Breast epithelium (tissue), 4 donors: ENCODE measurements around the gene IP6K3. TPM values are rescaled to one million over a fixed set of nuclear protein-coding genes. Genes with fewer than 3 reads are reported as not detected.
A peak's percentile ranks its signal among the peaks of the same experiment; 100 is the strongest.

Experiments used
- DNase-seq, 2 donors: peaks; one replicate each; pipeline ENCODE4 v3.0.0-alpha.2; 2019; ENCODE audit warnings: low spot score in 2 of 2
- H3K27ac ChIP-seq, 2 donors: fragments of 200-600 bp; sonication (generic) in 1 of 2; one replicate each; pipeline ENCODE4 v1.5.1; 2016 to 2019; ENCODE audit warnings: mild to moderate bottlenecking in 1 of 2
- H3K27me3 ChIP-seq, 2 donors: fragments of 200-600 bp; sonication (generic) in 1 of 2; one replicate each; pipeline versions ENCODE4 v1.5.1 to v1.6.0; 2017 to 2019; ENCODE audit warnings: control low read depth in 1 of 2, mild to moderate bottlenecking in 1 of 2
- H3K36me3 ChIP-seq: fragments of 200-600 bp; one replicate; pipeline ENCODE4 v1.5.1; 2019
- H3K4me1 ChIP-seq, 2 donors: fragments of 200-600 bp; sonication (generic); one replicate each; pipeline ENCODE4 v1.5.1; 2016 to 2019; ENCODE audit warnings: control low read depth in 1 of 2
- H3K4me3 ChIP-seq, 3 donors: fragments of 200-600 bp; sonication (generic); 1 replicate in 2 of 3; 2 replicates in 1 of 3; pipeline ENCODE4 v1.5.1; 2016 to 2019; ENCODE audit warnings: mild to moderate bottlenecking in 3 of 3, moderate library complexity in 2 of 3
- H3K9me3 ChIP-seq, 2 donors: fragments of 200-600 bp; sonication (generic) in 1 of 2; one replicate each; pipeline ENCODE4 v1.5.1; 2016 to 2019; ENCODE audit warnings: control low read depth in 1 of 2
- CTCF ChIP-seq, 3 donors: fragments of 450-650 bp; IDR thresholded peaks; one replicate each; pipeline ENCODE4 v1.5.1; 2016 to 2017; ENCODE audit warnings: antibody characterized with exemption in 3 of 3, mild to moderate bottlenecking in 3 of 3, moderate library complexity in 3 of 3
- POLR2A ChIP-seq: fragments of 450-650 bp; IDR thresholded peaks from one replicate; pipeline ENCODE4 v1.6.1; 2016; ENCODE audit warnings: antibody characterized with exemption, mild to moderate bottlenecking, moderate library complexity
- POLR2AphosphoS5 ChIP-seq, 3 donors: sonication (generic); formaldehyde crosslinking; IDR thresholded peaks; one replicate each; pipeline ENCODE4 v1.6.1; 2017; ENCODE audit warnings: antibody characterized with exemption in 3 of 3
- intact Hi-C: fragments of 100-400 bp; cut with DNase I; formaldehyde crosslinking; loops from one replicate; pipeline ENCODE4 v1.15.1; 2023; ENCODE audit warnings: low total_unique reads
- total RNA-seq, 3 donors: library from RNA; depleted of rRNA; stranded (reverse); fragments of >200 nt; gene quantifications; one replicate each; pipeline ENCODE4 v1.1.0, GENCODE V29; 2016

Gene IP6K3
- total RNA-seq, 3 donors from 2014 or later = 0.15 to 4.2 (median 0.66) TPM

- peak; percentile 70 to 76 for DNase-seq
- peak in 1 of 3 donors; percentile 77 for TF ChIP-seq POLR2AphosphoS5 (IDR thresholded peaks at IDR 0.05)
- TF ChIP-seq CTCF (IDR thresholded peaks at IDR 0.05) = no peak
- Histone ChIP-seq H3K4me1 (peaks cover 0 to 26% of the 10 kb centered on the region in 2 donors), H3K27me3 (no peaks in the 10 kb centered on the region), H3K27ac (peak overlapping the region; percentile 80 to 84), H3K36me3 (no peaks in the 10 kb centered on the region), H3K9me3 (no peaks in the 10 kb centered on the region), H3K4me3 (no peak overlapping the region)
- intact Hi-C loops = loop anchor here (5.0 kb wide), 1 partner anchor 485 kb away; no protein-coding TSS in a partner anchor
These were observed 14.9 kb downstream of the IP6K3 start for GRCh38 chr6:33731751-33732282.

- H3K9me3 ChIP-seq = no peaks in the 10 kb centered on the region
- H3K27ac ChIP-seq = peak overlapping the region; percentile 80 to 84
- peaks cover 0 to 26% of the 10 kb centered on the region in 2 donors for H3K4me1 ChIP-seq
- H3K27me3 ChIP-seq = no peaks in the 10 kb centered on the region
- intact Hi-C loops = loop anchor here (5.0 kb wide), 1 partner anchor 486 kb away; no protein-coding TSS in a partner anchor
- H3K36me3 ChIP-seq = no peaks in the 10 kb centered on the region
- no peak for DNase-seq
- no peak overlapping the region for H3K4me3 ChIP-seq
- TF ChIP-seq CTCF (IDR thresholded peaks at IDR 0.05) (no peak), POLR2AphosphoS5 (IDR thresholded peaks at IDR 0.05) (no peak), POLR2A (no peak)
These were observed 15.7 kb downstream of the IP6K3 start for GRCh38 chr6:33731035-33731434.

GRCh38 chr6:33730611-33731010 is 16.1 kb downstream of the IP6K3 start:
- no peak overlapping the region for H3K4me3 ChIP-seq
- no peaks in the 10 kb centered on the region for H3K9me3 ChIP-seq
- peak overlapping the region; percentile 80 to 84 for H3K27ac ChIP-seq
- no peaks in the 10 kb centered on the region for H3K36me3 ChIP-seq
- no peak for TF ChIP-seq POLR2A
- TF ChIP-seq POLR2AphosphoS5 (IDR thresholded peaks at IDR 0.05) = no peak
- TF ChIP-seq CTCF (IDR thresholded peaks at IDR 0.05) = no peak
- H3K4me1 ChIP-seq = peaks cover 0 to 26% of the 10 kb centered on the region in 2 donors
- intact Hi-C loops = loop anchor here (5.0 kb wide), 1 partner anchor 487 kb away; no protein-coding TSS in a partner anchor
- no peaks in the 10 kb centered on the region for H3K27me3 ChIP-seq
- no peak for DNase-seq

DNA sequence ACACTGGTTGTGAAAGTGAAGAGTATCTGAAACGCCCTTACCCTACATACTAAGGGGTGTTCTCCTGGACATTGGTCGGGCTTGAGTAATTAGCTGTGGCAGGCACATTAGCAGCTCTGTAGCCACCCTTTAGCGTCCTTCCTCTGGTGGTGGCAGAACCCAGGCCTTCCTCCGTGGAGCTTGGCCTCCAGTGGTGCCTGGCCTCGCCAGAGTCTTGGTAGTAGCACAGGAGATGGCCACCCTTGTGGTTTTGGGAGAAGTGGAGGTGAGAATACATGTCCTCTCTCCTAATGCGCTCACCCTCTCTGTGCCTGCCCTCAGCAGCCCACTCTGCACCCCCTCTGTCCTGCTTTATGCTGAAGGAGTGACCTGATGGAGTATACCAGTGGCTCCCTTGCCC is 17.6 kb downstream of the IP6K3 start:
- peak overlapping the region in 1 of 2 donors; percentile 21 for H3K27ac ChIP-seq
- intact Hi-C loops = no loop called here
- H3K4me3 ChIP-seq = no peak overlapping the region
- DNase-seq = no peak
- H3K27me3 ChIP-seq = no peaks in the 10 kb centered on the region
- no peak for TF ChIP-seq CTCF (IDR thresholded peaks at IDR 0.05)
- no peak for TF ChIP-seq POLR2AphosphoS5 (IDR thresholded peaks at IDR 0.05)
- TF ChIP-seq POLR2A = no peak
- H3K36me3 ChIP-seq = no peaks in the 10 kb centered on the region
- H3K9me3 ChIP-seq = no peaks in the 10 kb centered on the region
- H3K4me1 ChIP-seq = peaks cover 0 to 26% of the 10 kb centered on the region in 2 donors

DNA sequence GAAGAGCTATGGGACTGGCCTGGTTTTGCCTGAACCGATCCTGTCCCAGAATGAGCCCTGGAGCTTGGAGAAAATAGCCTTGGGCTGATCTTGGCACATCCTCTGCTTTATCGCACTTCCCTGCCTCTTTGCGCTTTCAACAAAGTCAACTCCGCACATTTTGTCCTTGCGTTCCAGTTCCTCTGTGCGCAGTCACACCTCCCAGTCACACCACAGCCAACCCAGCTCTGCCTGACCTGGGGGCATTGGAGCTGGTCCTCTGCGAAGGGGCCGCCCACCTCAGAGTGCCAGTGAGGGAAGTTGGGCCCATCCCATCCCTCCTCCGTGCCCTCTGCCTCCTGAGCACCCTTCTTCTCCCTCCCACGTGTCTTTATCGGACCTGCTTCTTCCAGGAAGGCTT is 18.3 kb downstream of the IP6K3 start:
- TF ChIP-seq CTCF (IDR thresholded peaks at IDR 0.05) (no peak), POLR2A (no peak), POLR2AphosphoS5 (IDR thresholded peaks at IDR 0.05) (no peak)
- H3K4me1 ChIP-seq = peaks cover 0 to 26% of the 10 kb centered on the region in 2 donors
- H3K27ac ChIP-seq = peak overlapping the region in 1 of 2 donors; percentile 21
- no peaks in the 10 kb centered on the region for H3K27me3 ChIP-seq
- no peak overlapping the region for H3K4me3 ChIP-seq
- no peaks in the 10 kb centered on the region for H3K9me3 ChIP-seq
- DNase-seq = no peak
- H3K36me3 ChIP-seq = no peaks in the 10 kb centered on the region
- intact Hi-C loops = no loop called here
